NCI-H146 (cell line): ENCODE data around the gene WNT10A.
"Not testable (repeated sequence)": the region's sequence is repeated elsewhere in the genome, so short reads cannot be mapped to it uniquely, and the experiment has no call there.

Source experiments
- DNase-seq: peaks from one replicate; lab custom pipeline; 2025; lab: John Stamatoyannopoulos, UW

The WNT10A gene

DNA sequence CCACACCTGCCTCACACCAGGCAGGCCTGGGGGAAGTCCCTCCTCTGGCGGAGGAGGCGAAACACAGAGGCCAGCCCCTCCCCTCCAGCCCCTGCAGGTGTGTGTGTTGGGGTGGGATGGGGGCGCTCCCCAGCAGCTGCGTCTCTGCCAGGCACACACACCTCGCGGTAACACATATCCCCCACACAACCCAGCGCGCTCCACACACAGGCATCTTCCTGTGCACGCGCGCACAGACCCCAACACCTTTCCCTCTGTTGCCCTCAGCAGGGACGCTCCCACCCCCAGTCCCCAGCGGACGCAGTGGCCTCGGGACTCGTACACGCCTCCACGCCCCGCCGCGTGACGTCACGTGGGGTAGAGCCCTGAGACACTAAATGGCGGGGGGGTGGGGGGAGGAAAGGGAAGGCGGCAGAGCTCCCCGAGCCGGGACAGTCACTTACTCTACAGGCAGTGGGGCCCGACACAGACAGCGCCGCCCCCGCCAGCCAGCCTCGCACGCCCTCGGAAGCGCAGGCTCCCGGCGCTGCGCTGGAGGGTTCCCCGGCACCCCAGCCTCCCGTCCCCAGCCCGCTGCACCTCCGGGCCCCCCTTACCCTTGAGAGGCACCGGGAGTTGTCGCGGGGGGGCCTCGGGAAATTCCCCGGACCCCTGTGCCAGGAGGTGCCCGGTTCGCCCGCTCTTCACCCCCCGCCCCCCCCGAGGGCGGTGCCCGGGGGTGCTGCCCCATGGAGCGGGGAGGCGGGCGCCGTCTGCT, at the start of gene WNT10A:
Gene WNT10A (plus strand): TSS at position 751 of the 757 bp plus-strand sequence. CDS start 144 bp downstream, outside the sequence.
- peak; percentile 47 for DNase-seq

DNA sequence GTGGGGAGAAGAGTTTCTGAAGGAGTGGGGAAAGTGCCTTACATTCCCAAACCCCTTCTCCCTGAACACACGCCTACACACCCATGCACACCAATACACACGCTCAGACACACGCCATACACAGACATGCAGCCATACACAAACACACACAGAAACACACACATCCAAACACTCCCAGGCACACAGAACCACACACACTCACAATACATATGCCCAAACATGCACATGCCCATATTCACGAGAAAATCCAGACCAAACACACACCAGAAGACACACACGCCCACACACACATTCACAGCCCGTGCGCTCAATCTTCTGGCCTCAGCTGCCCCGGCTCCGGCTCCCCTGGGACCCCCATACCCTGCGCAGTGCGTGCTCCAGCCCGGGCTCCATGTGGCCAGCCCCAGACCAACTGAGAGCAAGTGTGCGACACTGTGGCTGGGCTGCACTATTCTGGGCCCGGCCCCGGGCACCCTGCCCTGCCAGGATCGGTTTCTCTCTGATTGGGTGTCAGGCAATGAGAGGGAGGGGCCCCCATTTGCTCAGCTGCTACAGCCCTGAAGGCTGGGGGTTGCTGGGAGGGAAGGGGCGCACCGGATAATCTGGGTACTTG, 49.2 kb upstream of the WNT10A start, which contains the start of gene PRKAG3:
Gene PRKAG3 (minus strand): TSS at position 426 of the 613 bp plus-strand sequence.
- DNase-seq: no peak

DNA sequence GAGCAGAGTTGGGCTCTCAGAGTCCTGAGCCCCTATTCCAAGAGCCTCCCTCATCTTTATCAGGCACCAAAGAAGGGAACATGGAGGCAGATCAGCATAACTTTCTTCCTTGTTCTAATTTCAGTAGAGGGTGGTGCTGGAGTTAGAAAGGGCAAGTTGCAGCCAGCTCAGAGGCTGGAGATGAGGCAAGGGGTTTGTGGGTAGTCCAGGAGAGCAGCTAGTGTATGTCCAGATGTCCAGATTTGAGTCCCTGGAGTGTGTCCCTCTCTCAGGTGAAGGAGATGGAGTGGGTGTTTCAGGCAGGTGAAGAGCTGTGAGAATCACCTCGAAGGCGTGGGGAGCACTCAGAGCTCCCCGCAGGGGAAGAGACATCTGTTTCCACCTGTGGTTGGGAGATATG, 48.6 kb upstream of the WNT10A start:
- no peak for DNase-seq

DNA sequence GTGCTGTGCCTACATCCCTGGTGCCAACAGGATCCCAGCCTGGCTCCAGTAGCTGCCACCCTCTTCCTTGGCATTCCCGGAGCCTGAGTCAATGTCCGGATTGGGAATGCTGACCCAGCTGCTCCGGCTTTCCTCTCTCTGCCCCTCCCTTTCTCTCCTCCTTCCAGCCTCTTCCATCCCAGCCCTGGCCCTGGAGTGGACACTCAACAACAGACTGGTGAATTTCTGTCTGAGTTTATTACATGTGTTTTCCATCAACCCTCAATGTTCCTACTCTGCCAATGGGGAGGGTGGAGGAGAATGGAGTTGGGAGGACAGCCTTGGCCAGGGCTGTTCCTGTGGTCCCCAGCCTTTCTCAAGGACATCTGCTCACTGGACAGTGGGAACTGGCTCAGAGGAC, 48.1 kb upstream of the WNT10A start:
- DNase-seq: no peak

DNA sequence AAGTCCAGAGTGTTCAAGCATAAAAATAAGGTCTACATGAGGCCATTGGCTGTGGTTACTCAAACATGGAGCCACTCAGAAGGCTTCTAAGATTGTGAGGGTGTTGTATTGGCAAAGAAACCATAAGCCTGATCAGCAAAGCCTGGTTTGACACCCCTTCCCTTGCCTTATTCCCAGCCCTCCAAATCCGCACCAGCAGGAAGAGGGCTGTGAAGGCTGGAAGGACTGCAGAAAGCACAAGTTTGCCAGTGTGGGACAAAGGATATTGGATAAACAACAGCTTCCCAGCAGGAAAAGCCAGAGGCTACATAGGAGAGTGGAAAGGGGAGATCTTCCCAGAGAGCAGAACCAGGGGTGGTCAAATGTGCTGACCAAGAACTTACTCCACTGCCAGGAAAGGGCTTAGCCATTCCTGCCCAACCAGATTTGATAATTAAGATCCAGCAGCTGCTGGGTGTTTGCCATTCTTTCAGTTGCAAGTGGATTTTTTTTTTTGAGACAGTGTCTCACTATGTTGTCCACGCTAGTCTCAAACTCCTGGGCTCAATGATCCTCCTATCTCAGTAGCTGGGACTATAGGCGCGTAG, 47.5 kb upstream of the WNT10A start:
- DNase-seq: no peak

DNA sequence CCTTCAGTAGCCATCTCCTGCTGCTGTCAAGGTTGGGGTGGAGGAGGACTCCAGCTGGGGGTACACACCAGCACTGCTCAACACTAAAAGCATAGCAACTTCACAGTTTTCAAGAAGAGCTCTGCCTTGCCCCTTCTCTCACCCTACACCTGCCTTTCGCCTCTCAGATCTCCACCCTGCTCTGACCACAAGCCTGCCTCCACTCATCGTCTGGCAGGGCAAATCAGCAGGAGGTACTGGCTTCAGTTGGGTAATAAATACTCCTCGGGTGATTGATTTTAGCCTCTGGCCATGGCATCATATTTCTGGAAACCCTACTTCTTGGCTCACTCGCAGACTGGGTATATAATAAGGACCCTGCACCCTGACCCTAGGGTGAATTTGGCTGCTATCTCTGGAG, 46.0 kb upstream of the WNT10A start:
- DNase-seq: peak; percentile 48

DNA sequence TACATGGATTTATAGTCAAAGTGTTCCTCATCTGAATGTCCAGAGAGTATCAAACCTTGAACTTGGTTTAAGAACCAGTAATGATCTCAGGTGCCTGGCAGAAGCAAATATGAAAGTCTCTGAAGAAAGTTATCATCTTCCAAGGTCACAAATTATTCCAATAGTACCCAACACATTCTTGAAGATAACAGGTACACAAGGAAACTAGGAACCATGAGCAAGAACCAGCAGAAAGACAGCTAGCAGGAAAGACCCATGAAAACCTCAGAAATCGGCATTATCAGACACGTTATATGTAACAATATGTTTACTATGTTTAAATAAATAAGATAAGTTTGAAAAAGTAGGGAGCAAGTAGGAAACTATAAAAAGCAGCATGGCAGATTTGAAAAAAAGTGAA, 43.2 kb upstream of the WNT10A start:
- DNase-seq: no peak

DNA sequence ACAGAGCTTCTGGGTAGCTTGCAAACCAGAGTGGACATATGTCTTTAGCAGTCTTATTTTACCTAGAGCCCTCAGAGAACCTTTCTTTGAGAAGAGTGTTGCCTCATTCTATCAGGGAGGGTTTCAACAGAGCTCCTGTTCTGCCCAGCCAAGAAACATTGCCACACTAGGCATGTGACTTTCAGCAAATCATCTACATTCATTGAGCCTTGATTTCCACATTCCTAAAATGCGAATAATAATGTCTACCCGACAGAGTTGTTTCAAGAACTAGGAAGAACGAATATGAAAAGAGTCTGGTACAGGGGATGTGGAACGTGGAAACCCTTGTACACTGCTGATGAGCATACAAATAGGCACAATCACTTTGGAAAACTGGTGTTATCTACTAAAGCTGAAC, 41.2 kb upstream of the WNT10A start:
- no peak for DNase-seq

DNA sequence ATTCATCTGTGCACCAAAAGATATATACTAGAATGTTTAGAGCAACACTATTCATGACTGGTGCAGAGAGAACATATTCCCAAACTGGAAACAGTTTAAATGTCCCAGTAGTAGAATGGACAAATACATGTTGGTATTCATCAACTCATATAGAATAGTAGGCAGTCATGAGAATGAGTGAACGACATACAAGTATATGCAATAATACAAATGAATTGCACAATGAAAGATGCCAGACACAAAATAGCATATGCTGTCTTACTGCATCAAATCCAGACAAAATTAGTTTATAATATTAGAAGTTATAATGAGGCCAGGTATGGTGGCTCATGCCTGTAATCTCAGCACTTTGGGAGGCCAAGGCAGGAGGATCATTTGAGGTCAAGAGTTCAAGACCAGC, 40.8 kb upstream of the WNT10A start:
- DNase-seq: no peak

DNA sequence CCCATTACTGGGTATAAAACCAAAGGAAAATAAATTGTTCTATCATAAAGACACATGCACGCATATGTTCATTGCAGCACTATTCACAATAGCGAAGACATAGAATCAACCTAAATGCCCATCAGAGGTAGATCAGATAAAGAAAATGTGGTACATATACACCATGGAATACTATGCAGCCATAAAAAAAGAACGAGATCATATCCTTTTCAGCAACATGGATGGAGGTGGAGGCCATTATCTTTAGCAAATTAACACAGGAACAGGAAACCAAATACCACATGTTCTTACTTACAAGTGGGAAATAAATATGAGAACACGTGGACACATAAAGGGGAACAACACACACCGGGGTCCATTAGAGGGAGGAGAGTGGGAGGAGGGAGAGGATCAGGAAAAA, 36.3 kb upstream of the WNT10A start:
- DNase-seq: not testable (repeated sequence)

DNA sequence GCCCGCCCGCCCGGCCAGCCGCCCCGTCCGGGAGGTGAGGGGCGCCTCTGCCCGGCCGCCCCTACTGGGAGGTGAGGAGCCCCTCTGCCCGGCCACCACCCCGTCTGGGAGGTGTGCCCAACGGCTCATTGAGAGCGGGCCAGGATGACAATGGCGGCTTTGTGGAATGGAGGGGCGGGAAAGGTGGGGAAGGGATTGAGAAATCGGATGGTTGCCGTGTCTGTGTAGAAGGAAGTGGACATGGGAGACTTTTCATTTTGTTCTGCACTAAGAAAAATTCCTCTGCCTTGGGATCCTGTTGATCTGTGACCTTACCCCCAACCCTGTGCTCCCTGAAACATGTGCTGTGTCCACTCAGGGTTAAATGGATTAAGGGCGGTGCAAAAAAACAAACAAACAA, 33.7 kb upstream of the WNT10A start:
- not testable (repeated sequence) for DNase-seq

DNA sequence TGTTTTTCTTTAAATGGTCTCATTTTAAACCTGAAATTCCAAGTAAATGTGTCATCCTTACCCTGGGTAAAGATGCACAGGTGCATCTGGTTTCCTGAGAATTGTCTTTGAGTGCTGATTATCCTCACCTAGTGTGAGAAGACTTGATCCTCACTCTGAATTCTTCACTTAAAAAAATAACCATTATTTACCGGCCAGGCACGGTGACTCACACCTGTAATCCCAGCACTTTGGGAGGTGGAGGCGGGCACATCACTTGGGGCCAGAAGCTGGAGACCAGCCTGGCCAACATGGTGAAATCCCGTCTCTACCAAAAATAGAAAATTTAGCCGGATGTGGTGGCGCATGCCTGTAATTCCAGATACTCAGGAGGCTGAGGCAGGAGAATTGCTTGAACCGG, 30.9 kb upstream of the WNT10A start:
- no peak for DNase-seq

DNA sequence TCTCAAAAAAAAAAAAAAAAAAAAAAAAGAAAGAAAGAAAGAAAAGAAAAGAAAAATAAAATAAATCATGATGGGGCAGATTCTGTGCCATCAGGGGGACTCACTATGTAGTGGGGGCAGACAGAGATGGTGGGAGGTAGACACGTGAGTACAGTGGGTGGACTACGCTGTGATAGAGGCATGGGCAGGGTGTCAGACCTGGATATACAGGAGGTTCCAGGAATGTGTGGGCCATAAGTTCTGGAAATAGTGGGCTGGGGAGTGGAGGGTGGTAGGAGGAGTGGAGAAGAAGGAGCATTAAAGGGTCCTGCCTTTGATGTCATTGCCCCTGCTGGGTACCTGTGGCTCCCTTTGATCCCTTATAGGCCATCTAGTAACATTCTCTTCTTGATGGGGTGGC, 29.9 kb upstream of the WNT10A start:
- no peak for DNase-seq

DNA sequence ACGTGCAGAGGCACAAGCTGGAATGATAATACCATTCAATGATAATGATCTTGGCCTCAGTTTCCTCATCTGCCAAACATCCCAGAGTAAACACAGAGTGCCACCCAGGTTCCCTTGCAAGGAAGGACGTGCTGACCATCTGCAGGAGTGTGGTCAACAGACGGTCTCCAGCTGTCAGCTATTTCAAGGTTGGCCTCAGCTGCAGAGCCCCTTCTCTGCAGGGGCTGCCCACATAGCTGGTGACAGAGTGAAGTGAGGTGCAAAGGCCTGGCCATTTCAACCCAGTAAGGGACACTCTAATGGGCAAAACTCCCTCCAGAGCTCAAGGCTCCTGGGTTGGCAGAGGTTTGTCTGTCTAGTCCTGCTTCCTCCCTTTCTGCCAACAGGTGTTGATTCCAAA, 29.4 kb upstream of the WNT10A start:
- no peak for DNase-seq

DNA sequence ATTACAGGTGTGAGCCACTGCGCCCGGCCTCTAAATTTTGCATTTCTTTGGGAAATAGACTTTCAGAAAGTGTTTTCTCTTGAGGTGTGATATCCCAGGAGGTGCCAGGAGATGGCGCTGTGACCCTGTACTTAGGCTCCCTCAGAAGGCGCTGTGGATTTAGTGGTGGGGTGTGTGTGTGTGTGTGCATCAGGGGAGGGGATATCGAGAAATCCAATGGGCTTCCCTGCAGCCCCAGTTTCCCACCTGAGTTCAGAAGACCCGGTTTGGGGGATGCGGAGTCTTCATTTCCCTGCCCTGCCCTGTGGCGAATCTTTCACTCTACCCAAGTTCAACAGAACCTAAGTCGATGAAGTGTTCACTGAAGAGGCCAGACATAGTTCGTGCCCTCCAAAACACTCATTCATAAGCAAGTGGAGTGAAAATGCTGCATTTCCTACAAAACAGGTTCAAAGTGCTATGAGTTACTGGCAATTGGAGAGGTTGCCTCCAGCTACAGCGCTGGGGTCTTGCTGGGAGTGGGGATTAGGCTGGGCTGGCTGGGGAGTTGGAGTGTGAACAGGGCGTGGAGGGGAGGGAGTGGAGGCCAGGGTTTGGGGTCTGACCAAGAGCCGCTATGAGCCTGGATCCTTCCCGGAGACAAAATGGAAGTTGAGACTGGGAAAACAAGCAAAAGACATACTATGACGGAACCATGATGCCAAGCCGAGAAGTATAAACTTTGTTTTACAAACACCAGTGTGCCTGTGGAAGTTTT, 27.6 kb upstream of the WNT10A start:
- DNase-seq: peak; percentile 44

DNA sequence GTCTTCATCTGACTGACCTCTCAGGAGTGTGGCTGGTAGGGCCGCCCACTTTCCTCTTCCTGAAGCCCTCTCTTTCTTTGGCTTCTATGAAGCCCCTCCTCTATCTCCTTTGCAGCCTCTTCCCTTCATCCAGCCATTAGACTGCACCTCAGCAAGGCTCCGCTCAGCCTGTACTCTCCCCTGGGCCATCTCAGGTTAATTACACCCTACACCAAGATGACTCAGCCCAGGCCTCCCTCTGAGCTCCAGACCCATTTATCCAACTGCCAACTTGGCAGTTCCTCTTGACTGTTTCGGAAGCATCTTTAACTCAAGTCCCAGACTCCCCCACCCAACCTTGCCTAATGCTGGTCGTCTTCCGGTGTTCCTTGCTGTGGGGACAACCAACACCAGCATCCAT, 26.9 kb upstream of the WNT10A start:
- peak; percentile 5 for DNase-seq

DNA sequence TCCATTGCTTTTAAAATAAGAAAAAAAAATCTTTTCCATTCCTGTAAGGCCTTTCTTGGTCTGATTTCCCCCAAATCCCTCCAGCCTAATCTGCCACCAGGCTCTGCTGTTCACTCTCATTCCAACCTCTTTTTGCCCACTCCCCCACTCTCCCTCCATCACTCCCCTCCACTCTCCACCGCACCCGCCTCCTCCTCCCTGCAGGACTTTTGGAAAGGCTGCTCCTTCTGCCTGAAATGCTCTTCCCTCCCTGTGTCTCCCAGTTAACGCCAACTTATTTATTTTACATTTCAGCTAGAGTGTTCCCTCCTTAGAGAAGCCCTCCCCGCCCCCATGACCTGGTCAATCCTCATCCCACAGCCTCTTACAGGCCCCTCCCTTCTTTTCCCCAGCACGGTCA, 25.8 kb upstream of the WNT10A start:
- no peak for DNase-seq

DNA sequence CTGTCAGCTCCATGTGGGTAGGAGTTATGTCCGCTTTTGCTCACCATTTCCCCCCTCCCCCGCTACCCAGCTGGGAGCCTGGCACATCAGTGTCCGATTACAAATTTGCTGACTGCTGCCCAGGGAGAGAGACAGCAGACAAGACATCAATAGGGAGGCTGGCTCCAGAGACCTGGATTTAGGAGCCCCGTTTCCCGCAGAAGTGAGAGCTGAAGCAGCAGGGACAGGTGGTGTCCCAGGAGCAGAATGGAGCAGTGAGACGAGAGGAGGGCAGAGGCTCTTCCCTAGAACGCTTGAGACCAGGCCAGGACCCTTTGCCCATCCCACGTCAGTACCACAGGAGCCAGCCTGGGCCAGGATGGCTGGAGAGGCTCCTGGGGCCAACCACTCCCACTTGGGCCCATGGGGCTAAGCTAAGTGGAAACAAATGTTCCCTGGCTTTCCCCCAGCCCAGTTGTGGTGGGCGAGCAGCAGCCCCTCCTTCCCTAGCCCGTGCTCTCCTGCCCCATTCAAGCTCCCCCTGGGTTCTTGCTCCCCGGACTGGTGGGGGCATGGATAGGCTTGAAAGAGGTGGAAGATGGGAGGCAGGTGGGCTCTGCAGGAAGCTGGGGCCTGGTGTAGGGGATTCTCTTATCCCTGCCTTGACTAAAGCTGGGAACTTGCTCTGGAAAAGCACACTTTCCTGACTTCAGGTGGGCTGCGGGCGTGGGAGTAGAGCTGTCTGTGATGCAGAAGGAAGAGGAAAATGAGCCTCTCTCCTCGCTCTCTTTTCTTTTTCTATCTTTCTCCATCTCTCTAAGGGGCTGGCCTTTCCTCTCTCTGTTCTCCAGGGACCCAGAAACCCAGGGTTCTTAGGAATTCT, 25.1 kb upstream of the WNT10A start:
- DNase-seq: no peak

DNA sequence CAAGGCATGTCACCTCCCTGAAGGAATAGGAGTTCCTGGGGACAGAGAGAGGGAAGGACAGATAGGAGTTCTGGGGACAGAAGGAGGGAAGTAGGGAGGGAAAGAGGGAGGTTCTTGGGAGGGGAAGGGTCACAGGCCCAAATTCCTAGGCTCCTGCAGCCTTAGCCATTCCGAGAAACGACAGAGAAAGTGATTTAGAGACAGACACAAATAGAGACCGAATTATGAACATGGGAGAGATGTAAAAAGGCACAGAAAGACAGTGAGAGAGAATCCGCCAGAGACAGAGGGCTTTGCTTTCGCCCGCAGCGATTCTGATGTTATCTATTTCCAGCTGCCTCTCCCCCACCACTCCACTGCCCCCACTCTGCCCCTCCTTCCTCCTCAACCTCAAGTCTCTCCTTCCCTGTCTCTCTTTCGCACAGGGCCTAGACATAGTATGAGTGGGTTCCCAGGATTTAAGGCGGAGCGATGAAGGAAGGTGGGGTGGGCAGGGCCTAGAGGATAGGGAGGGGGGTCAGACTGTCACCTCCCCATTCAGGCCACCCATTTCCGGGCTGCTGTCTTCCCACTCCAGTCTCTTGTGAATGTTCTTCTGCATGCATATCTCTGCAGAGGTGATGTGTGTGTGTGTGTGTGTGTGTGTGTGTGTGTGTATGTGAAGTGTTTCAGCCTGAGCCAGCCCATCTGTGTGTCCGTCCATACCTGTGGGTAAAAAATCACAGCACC, 24.3 kb upstream of the WNT10A start:
- no peak for DNase-seq

DNA sequence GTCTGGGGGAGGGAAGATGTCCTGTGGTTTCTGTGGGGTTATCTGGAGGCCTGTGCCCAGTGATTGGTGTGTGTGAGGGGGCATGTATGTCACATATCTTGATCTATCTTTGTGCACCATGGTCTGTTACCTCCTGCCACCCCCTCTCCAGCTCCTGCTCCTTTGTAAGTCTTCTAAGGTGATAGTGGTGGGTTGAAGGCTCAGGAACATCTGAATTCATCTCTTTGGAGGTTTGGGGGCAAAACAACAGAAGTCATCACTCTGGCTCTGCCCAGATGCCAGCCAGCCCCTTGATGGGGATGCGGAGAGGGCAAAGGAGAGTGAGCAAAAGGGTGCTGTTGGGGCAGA, 23.8 kb upstream of the WNT10A start:
- DNase-seq: no peak
